Astrocyte (in vitro differentiated cells and primary cell): ENCODE results near the gene CES2. TPM values are rescaled to one million over a fixed set of nuclear protein-coding genes. Genes with fewer than 3 reads are reported as not detected.

Experiments used
- DNase-seq: peaks from one replicate; pipeline ENCODE4 v3.0.0-alpha.2; 2010; ENCODE audit warnings: low read depth
- FAIRE-seq: peaks from 2 replicates; lab custom pipeline; 2011; peaks lifted over from hg19 to GRCh38; lab: Jason Lieb, UNC
- H2AFZ ChIP-seq: 2 replicates; pipeline ENCODE4 v1.6.0; 2012; ENCODE audit warnings: low read depth, low read length, inconsistent platforms
- H3K27ac ChIP-seq: 2 replicates; pipeline ENCODE4 v1.5.1; 2011; ENCODE audit warnings: low read depth, low read length, inconsistent platforms
- H3K27me3 ChIP-seq: 2 replicates; pipeline ENCODE4 v1.6.0; 2011; ENCODE audit warnings: low read length, inconsistent platforms; ENCODE audit not compliant: insufficient read depth
- H3K36me3 ChIP-seq: 2 replicates; pipeline ENCODE4 v1.5.1; 2011; ENCODE audit warnings: low read length, inconsistent platforms; ENCODE audit not compliant: insufficient read depth
- H3K4me1 ChIP-seq: 2 replicates; pipeline ENCODE4 v1.5.1; 2011; ENCODE audit warnings: low read length, inconsistent platforms; ENCODE audit not compliant: insufficient read depth
- H3K4me2 ChIP-seq: 2 replicates; pipeline ENCODE4 v1.6.0; 2012; ENCODE audit warnings: low read length, inconsistent platforms
- H3K4me3 ChIP-seq: 2 replicates; pipeline ENCODE4 v1.5.1; 2011; ENCODE audit warnings: low read depth, mild to moderate bottlenecking, low read length, inconsistent platforms; ENCODE audit not compliant: insufficient read depth
- H3K79me2 ChIP-seq: 2 replicates; pipeline ENCODE4 v1.6.0; 2012; ENCODE audit warnings: mild to moderate bottlenecking, low read length, inconsistent platforms; ENCODE audit not compliant: insufficient read depth
- H3K9ac ChIP-seq: 2 replicates; pipeline ENCODE4 v1.6.0; 2012; ENCODE audit warnings: mild to moderate bottlenecking, low read length, inconsistent platforms
- H3K9me3 ChIP-seq: 2 replicates; pipeline ENCODE4 v1.5.1; 2012; ENCODE audit warnings: low read depth, mild to moderate bottlenecking, low read length, inconsistent platforms; ENCODE audit not compliant: insufficient read depth
- H4K20me1 ChIP-seq: 2 replicates; pipeline ENCODE4 v1.6.0; 2012; ENCODE audit warnings: low read length, inconsistent platforms; ENCODE audit not compliant: insufficient read depth
- H3K27ac Mint-ChIP-seq: one replicate; pipeline ENCODE4 v1.8.0; 2021; ENCODE audit warnings: mild to moderate bottlenecking, mixed read lengths; ENCODE audit not compliant: unreplicated experiment
- H3K27me3 Mint-ChIP-seq: one replicate; pipeline ENCODE4 v1.8.0; 2021; ENCODE audit warnings: low read depth, mixed read lengths; ENCODE audit not compliant: unreplicated experiment
- H3K36me3 Mint-ChIP-seq: one replicate; pipeline ENCODE4 v1.8.0; 2021; ENCODE audit warnings: low read depth, mixed read lengths; ENCODE audit not compliant: unreplicated experiment
- H3K4me1 Mint-ChIP-seq: one replicate; pipeline ENCODE4 v1.8.0; 2021; ENCODE audit warnings: low read depth, mixed read lengths; ENCODE audit not compliant: unreplicated experiment
- H3K4me3 Mint-ChIP-seq: one replicate; pipeline ENCODE4 v1.8.0; 2021; ENCODE audit warnings: mild to moderate bottlenecking, moderate library complexity, mixed read lengths; ENCODE audit not compliant: unreplicated experiment
- H3K9me3 Mint-ChIP-seq: one replicate; pipeline ENCODE4 v1.8.0; 2021; ENCODE audit warnings: mild to moderate bottlenecking, mixed read lengths; ENCODE audit not compliant: unreplicated experiment
- EZH2 ChIP-seq: IDR thresholded peaks from 2 replicates; pipeline ENCODE4 v1.6.1; 2012; ENCODE audit warnings: mild to moderate bottlenecking, low read length, inconsistent platforms; ENCODE audit not compliant: insufficient read depth
- total RNA-seq: library from RNA; stranded (reverse); gene quantifications from 2 replicates; pipeline ENCODE4 v1.2.1, GENCODE V29; 2021
- TF ChIP-seq, protein P1 (sequence below): IDR thresholded peaks from 2 replicates; pipeline ENCODE4 v1.5.1; 2011; ENCODE audit warnings: low read depth, mild to moderate bottlenecking, inconsistent platforms, low read length, moderate library complexity; ENCODE audit not compliant: insufficient read depth

Gene CES2
- total RNA-seq, 1 donor from 2014 or later = 28.8 TPM

DNA sequence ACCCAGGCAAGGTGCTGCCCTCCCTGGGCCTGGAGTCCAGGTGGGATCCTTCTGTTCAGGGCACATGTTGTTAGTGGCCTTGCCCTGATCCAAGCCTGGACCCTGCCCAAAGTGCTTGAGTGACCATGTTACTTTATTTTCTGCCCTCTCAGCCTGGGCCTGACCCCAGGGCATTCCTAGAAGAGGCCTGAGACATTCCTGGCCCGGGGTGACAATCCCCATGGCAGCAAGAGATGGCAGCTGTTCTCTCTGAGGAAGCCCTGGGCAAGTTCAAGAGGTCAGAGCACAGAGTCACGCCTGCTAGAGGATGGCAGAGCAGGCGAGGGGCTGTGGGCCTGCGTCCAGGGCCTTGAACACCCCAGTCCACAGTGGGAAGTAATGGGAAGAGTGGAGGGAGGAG lies 21.6 kb upstream of the CES2 start:
- TF ChIP-seq EZH2 = no peak
- TF ChIP-seq, protein P1, sequence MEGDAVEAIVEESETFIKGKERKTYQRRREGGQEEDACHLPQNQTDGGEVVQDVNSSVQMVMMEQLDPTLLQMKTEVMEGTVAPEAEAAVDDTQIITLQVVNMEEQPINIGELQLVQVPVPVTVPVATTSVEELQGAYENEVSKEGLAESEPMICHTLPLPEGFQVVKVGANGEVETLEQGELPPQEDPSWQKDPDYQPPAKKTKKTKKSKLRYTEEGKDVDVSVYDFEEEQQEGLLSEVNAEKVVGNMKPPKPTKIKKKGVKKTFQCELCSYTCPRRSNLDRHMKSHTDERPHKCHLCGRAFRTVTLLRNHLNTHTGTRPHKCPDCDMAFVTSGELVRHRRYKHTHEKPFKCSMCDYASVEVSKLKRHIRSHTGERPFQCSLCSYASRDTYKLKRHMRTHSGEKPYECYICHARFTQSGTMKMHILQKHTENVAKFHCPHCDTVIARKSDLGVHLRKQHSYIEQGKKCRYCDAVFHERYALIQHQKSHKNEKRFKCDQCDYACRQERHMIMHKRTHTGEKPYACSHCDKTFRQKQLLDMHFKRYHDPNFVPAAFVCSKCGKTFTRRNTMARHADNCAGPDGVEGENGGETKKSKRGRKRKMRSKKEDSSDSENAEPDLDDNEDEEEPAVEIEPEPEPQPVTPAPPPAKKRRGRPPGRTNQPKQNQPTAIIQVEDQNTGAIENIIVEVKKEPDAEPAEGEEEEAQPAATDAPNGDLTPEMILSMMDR = no peak
- Histone ChIP-seq H3K27me3 (peaks cover 11% of the 10 kb centered on the region), H3K9ac (no peak overlapping the region), H4K20me1 (no peaks in the 10 kb centered on the region), H3K79me2 (no peaks in the 10 kb centered on the region), H3K4me1 (no peaks in the 10 kb centered on the region), H3K27ac (no peak overlapping the region), H2AFZ (no peak overlapping the region), H3K9me3 (no peaks in the 10 kb centered on the region), H3K36me3 (no peaks in the 10 kb centered on the region), H3K4me3 (no peak overlapping the region), H3K4me2 (no peak overlapping the region)
- no peaks in the 10 kb centered on the region for H3K4me1 Mint-ChIP-seq
- H3K27me3 Mint-ChIP-seq = peaks cover 63% of the 10 kb centered on the region
- H3K4me3 Mint-ChIP-seq = no peak overlapping the region
- H3K27ac Mint-ChIP-seq = no peak overlapping the region
- FAIRE-seq (no peak), DNase-seq (no peak)
- H3K9me3 Mint-ChIP-seq = peaks cover 7% of the 10 kb centered on the region
- no peaks in the 10 kb centered on the region for H3K36me3 Mint-ChIP-seq

DNA sequence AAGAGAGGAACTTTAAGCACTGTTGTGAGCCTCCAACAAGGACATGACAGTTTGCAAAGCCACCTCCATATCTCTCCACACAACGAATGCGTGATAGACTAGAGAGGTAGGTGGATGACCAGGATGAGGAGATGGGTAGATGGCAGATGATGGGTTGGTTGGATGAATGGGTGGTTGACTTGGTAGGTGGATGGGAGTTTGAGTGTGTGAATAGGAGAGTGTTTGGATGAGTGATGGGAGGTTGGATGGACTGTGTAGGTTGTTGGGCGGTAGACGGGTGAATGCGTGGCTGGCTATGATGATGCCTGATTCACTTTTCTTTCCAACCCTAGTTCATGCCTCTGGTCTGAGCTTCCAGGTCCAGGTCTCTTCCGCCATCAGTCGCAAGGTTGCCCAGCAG lies 20.8 kb upstream of the CES2 start:
- Histone ChIP-seq H3K79me2 (no peaks in the 10 kb centered on the region), H3K36me3 (no peaks in the 10 kb centered on the region), H3K9me3 (no peaks in the 10 kb centered on the region), H3K4me1 (no peaks in the 10 kb centered on the region), H2AFZ (no peak overlapping the region), H3K27ac (no peak overlapping the region), H4K20me1 (no peaks in the 10 kb centered on the region), H3K4me2 (no peak overlapping the region), H3K9ac (no peak overlapping the region), H3K4me3 (no peak overlapping the region), H3K27me3 (peaks cover 12% of the 10 kb centered on the region)
- H3K4me1 Mint-ChIP-seq = no peaks in the 10 kb centered on the region
- no peak for FAIRE-seq
- DNase-seq = no peak
- H3K27me3 Mint-ChIP-seq = peaks cover 67% of the 10 kb centered on the region
- peaks cover 7% of the 10 kb centered on the region for H3K9me3 Mint-ChIP-seq
- no peaks in the 10 kb centered on the region for H3K36me3 Mint-ChIP-seq
- TF ChIP-seq EZH2 = no peak
- TF ChIP-seq, protein P1 = no peak
- H3K27ac Mint-ChIP-seq = no peak overlapping the region
- H3K4me3 Mint-ChIP-seq = no peak overlapping the region

DNA sequence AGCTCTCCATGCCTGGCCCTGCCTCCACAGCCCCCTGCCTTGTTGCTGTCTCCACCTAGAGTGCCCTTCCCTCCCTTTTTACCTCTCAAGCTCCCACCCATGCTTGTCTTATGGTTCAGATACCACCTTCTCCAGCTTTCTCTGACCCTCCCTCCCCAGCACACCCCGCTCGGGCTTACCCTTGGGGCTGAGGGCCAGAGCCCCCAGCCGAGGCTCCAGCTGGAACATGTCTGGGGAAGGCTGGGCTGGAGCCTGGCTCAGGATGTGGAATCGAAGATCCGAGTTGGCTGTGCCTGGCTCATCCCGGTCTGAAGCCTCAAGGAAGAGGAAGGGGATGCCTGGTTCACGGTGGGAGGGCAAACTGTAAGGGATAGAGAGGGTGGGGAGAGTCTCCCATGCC lies 20.3 kb upstream of the CES2 start:
- Histone ChIP-seq H3K9me3 (no peaks in the 10 kb centered on the region), H3K4me1 (peaks cover under 1% of the 10 kb centered on the region), H3K27ac (no peak overlapping the region), H3K79me2 (no peaks in the 10 kb centered on the region), H4K20me1 (no peaks in the 10 kb centered on the region), H3K4me2 (no peak overlapping the region), H3K27me3 (peaks cover 16% of the 10 kb centered on the region), H3K4me3 (no peak overlapping the region), H3K36me3 (no peaks in the 10 kb centered on the region), H2AFZ (no peak overlapping the region), H3K9ac (no peak overlapping the region)
- H3K36me3 Mint-ChIP-seq = no peaks in the 10 kb centered on the region
- no peak for DNase-seq
- H3K27me3 Mint-ChIP-seq = peaks cover 68% of the 10 kb centered on the region
- no peaks in the 10 kb centered on the region for H3K4me1 Mint-ChIP-seq
- H3K9me3 Mint-ChIP-seq = peaks cover 7% of the 10 kb centered on the region
- TF ChIP-seq EZH2 = no peak
- TF ChIP-seq, protein P1 = no peak
- no peak overlapping the region for H3K4me3 Mint-ChIP-seq
- no peak overlapping the region for H3K27ac Mint-ChIP-seq
- no peak for FAIRE-seq
